ELF-1 (cell line): ENCODE results near the gene SLC25A34.

Experiments
- DNase-seq: peaks from one replicate; pipeline ENCODE4 v3.0.0-alpha.2; 2016; ENCODE audit warnings: low read depth, low spot score

The SLC25A34 gene

DNA sequence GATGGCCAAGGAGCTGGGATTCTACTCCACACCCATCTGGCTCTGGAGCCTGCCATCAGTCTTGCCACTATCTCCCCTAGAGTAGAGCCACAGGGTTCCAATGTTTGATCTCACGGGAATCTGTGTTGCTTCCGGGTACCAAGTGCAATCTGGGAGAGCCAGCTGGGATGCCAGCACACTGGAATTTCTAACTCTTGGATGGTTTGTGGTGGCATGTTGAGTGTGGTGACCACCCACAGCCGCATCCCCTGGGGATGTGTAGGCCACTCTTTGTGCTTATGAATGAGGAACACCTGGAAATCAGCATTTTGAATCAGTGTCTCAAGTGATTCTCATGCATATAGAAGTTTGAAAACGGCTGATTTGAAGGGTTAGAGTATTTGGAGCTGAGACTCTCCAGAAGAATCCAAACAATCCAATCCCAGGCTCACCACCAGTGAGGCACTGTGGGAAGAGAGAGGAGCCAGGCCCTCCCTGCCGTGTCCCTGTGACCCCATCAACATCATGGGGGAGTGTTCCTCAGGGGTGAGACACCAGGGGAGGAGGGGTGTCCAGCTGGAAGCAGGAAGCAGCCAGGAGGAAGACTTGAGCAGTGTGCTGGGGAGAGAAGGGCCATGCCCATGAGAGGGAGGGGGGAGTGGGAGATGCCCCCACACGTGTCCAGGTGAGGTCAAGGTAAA lies 35.9 kb downstream of the SLC25A34 start:
- DNase-seq = no peak

DNA sequence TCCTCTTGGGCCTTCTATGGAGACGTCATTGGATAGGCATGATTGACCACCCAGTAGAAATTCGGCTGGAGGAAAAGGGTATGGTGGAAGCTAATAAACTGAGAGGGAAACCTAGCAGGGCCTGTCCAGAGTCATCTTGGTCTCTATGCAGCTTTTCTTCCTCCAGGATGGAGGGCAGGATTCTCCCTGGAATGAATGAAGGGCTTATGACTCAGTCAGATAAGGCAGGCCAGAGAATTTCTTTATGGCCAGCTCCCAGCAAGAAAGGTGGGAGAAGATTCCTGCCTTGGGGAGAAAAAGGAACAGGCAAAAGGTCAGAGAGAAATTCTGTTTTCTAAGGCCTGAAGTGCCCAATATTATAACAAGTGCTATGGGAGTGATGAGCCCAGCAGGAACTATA lies 39.6 kb downstream of the SLC25A34 start:
- DNase-seq = no peak

DNA sequence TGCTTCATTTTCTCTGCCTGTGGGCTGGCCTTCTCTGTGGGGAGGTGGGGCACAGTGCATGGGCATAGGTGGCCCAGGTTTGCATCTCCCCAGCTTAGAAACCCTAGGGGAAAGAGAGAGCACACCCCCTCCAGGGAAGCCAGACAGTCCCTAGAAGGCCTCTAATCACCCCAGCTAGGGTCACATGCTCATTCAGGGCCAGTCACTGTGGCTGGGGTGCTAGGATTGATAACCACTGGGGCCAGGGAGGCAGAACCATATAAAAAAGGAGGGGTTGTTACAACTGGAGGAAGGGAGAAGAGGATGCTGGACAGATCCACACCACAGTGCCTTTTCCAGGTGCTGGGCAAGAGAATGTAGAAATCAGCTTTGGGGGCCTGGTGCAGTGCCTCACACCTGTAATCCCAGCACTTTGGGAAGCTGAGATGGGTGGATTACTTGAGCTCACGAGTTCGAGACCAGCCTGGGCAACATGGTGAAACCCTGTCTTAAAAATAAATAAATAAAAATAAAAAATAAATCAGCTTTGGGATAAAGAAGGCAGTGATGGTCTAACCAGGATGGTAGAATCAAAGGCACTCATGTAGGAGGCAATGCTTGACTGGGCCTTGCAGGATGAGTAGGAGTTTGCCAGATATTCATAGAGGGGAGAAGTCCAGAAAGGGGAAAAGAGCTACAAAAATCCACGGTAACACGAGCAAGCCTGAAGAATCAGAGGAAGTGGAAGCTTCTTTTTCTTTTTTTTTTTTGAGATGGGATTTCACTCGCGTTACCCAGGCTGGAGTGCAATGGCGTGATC lies 42.0 kb downstream of the SLC25A34 start:
- DNase-seq = no peak

DNA sequence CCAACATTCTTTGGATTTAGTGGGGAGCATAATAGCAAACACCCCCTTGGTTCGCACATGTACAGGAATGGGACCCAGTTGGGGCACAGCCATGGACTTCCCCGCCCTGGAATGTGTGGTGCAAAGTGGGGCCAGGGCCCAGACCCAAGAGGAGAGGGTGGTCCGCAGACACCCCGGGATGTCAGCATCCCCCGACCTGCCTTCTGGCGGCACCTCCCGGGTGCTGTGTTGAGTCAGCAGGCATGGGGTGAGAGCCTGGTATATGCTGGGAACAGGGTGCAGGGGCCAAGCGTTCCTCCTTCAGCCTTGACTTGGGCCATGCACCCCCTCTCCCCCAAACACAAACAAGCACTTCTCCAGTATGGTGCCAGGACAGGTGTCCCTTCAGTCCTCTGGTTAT lies 49.6 kb downstream of the SLC25A34 start:
- no peak for DNase-seq

DNA sequence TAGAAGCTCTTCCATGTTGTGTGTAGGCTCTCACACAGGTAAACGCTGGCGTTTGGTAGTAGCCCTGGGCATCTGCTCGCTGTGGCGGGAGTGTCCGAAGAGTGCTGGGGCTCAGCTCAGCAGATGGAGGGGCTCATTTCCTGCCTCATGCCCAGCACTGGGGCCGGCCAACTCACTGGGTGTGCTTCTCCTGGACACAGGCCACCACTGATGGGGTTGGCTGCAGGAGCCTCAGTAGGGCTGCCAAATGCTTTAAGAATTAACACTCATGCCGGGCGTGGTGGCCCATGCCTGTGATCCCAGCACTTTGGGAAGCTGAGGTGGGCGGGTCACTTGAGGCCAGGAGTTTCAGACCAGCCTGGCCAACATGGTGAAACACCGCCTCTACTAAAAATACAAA lies 50.5 kb downstream of the SLC25A34 start:
- DNase-seq = no peak

DNA sequence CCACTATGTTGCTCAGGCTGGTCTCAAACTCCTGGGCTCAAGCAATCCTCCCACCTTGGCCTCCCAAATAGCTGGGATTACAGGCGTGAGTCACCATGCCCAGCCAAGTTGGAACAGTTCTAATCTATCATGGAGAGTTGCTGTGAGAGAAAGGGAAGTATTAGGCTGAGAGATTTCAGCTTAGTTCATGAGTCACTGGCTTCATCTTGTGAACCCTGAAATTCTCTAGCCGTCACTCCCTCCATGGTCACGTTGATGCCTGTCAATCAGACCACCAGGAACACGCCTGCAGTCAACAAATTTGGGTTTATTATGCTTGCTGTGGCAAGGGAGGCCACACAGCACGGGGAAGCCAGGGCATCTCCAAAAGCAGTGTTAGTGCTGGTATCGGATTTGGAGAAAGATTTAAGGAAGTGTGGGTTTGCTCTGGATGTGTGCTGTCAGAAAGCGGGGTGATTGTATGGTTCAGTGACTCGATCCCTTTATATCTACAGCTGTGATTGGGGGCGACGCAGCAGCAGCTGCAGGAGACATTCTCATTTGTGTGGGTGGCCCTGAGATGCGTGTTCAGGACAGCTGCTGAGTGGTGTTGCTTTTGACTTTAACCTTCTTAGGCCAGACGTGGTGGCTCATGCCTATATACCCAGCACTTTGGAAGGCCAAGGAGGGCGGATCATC lies 52.7 kb downstream of the SLC25A34 start:
- DNase-seq = no peak
